Activated B cell treated with CpG ODN at 0.5 μM for 24 hours (primary cell): Measurements from ENCODE around the gene ZFR2. TPM values are rescaled to one million over a fixed set of nuclear protein-coding genes. Genes with fewer than 3 reads are reported as not detected.

Experiments used
- ATAC-seq: fragments of 200-7000 bp; cut with Tn5 transposase; one replicate; pipeline ENCODE4 v1.10.0; 2021; ENCODE audit warnings: low read depth, mild to moderate bottlenecking, moderate library complexity
- CTCF ChIA-PET: fragments of 350-600 bp; sonication (Branson Sonifier 250); formaldehyde crosslinking; loops from one replicate; lab custom pipeline; 2021; ENCODE audit warnings: antibody characterized with exemption; lab: Charles Lee
- POLR2A ChIA-PET: fragments of 350-600 bp; sonication (Branson Sonifier 250); formaldehyde crosslinking; loops from one replicate; lab custom pipeline; 2021; ENCODE audit warnings: antibody characterized with exemption; lab: Charles Lee
- DNase-seq: peaks from one replicate; pipeline ENCODE4 v3.0.0; 2022
- H3K27ac Mint-ChIP-seq: one replicate; pipeline ENCODE4 v1.8.0; 2020; ENCODE audit warnings: mixed read lengths
- H3K27me3 Mint-ChIP-seq: one replicate; pipeline ENCODE4 v1.8.0; 2021; ENCODE audit warnings: mixed read lengths
- H3K36me3 Mint-ChIP-seq: one replicate; pipeline ENCODE4 v1.8.0; 2021; ENCODE audit warnings: low read depth, mixed read lengths
- H3K4me1 Mint-ChIP-seq: one replicate; pipeline ENCODE4 v1.8.0; 2021; ENCODE audit warnings: mixed read lengths
- H3K4me3 Mint-ChIP-seq: one replicate; pipeline ENCODE4 v1.8.0; 2020; ENCODE audit warnings: mild to moderate bottlenecking, mixed read lengths
- H3K9me3 Mint-ChIP-seq: one replicate; pipeline ENCODE4 v1.8.0; 2020; ENCODE audit warnings: mixed read lengths
- intact Hi-C: fragments of 100-400 bp; cut with micrococcal nuclease; formaldehyde crosslinking; loops from one replicate; pipeline ENCODE4 v1.15.1; 2024
- total RNA-seq: library from RNA; stranded (reverse); gene quantifications from 2 replicates; pipeline ENCODE4 v1.2.3, GENCODE V29; 2022
- TF ChIP-seq, protein P1 (sequence below): fragments of 200-600 bp; IDR thresholded peaks from one replicate; pipeline ENCODE4 v1.8.0; 2022; ENCODE audit warnings: antibody characterized with exemption, mild to moderate bottlenecking

ZFR2 gene
- total RNA-seq, 1 donor from 2014 or later: 0.31 TPM

DNA sequence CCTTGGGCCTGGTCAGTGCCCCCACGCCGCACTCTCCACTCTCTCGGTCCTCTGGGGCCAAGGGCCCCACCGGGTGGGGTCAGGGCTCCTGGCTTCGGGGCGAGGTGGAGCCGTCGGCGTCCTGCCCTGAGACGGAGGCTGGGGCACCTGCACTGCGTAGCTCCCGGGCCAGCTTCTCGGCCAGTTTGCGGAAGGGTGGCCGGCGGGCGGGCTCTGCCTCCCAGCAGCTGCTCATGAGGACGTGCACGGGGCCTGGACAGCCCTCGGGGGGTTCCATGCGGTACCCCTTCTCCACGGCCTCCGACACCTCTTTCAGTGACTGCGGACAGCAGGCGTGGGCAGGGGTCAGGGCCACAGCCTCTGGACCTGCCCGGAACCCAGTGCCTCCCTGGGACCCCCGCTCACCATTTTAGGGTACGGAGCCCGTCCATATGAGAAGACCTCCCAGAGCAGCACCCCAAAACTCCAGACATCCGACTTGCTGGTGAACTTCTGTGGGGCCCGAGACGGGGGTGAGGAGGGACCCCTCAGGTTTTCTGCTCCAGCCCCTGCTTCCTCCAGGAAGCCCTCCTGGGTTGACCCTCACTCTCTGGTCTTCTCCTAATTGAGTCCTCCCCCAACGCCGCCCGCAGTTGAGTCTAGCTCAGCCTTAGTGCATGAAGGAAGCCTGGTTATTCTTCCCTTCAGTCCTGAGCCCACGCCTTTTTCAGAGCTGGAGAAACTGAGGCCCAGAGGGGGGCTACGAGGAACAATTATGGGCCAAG, 90.6 kb downstream of the ZFR2 start:
- POLR2A ChIA-PET: interaction anchor here (0.7 to 1.7 kb wide), 2 partner anchors 16 to 70 kb away, joined by 3 to 6 read pairs; partner anchors contain the start of gene MRPL54
- intact Hi-C loops: no loop called here
- Mint-ChIP-seq H3K27me3 (no peaks in the 10 kb centered on the region), H3K36me3 (peaks cover 10% of the 10 kb centered on the region), H3K9me3 (peaks cover 13% of the 10 kb centered on the region), H3K4me1 (no peaks in the 10 kb centered on the region), H3K27ac (no peak overlapping the region), H3K4me3 (no peak overlapping the region)
- DNase-seq: no peak
- CTCF ChIA-PET: no interaction called here
- TF ChIP-seq, protein P1, sequence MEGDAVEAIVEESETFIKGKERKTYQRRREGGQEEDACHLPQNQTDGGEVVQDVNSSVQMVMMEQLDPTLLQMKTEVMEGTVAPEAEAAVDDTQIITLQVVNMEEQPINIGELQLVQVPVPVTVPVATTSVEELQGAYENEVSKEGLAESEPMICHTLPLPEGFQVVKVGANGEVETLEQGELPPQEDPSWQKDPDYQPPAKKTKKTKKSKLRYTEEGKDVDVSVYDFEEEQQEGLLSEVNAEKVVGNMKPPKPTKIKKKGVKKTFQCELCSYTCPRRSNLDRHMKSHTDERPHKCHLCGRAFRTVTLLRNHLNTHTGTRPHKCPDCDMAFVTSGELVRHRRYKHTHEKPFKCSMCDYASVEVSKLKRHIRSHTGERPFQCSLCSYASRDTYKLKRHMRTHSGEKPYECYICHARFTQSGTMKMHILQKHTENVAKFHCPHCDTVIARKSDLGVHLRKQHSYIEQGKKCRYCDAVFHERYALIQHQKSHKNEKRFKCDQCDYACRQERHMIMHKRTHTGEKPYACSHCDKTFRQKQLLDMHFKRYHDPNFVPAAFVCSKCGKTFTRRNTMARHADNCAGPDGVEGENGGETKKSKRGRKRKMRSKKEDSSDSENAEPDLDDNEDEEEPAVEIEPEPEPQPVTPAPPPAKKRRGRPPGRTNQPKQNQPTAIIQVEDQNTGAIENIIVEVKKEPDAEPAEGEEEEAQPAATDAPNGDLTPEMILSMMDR: no peak
- ATAC-seq: no peak

DNA sequence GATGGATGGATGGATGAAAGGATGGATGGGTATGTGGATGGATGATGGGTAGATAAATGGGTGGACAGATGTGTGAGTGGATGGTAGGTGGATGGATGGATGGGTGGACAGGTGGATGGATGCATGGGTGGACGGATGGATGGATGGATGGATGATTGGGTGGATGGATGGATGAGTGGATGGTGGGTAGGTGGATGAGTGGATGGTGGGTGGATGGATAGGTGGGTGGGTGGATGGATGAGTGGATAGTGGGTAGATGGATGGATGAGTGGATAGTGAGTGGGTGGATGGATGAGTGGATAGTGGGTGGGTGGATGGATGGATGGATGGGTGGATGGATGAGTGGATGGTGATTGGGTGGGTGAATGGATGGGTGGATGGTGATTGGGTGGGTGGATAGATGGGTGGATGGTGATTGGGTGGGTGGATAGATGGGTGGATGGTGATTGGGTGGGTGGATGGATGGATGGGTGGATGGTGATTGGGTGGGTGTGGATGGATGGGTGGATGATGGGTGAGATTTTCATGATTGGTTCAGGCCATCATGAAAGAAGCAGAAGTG, 92.3 kb downstream of the ZFR2 start:
- H3K27me3 Mint-ChIP-seq: no peaks in the 10 kb centered on the region
- TF ChIP-seq, protein P1: no peak
- DNase-seq (no peak), ATAC-seq (no peak)
- POLR2A ChIA-PET: no interaction called here
- no peaks in the 10 kb centered on the region for H3K4me1 Mint-ChIP-seq
- H3K4me3 Mint-ChIP-seq: no peak overlapping the region
- peaks cover 4% of the 10 kb centered on the region for H3K9me3 Mint-ChIP-seq
- intact Hi-C loops: no loop called here
- H3K36me3 Mint-ChIP-seq: peaks cover 3% of the 10 kb centered on the region
- no peak overlapping the region for H3K27ac Mint-ChIP-seq
- CTCF ChIA-PET: no interaction called here

GRCh38 chr19:3775831-3776230, 93.0 kb downstream of the ZFR2 start:
- ATAC-seq (no peak), DNase-seq (no peak)
- Mint-ChIP-seq H3K4me3 (no peak overlapping the region), H3K4me1 (no peaks in the 10 kb centered on the region), H3K27me3 (no peaks in the 10 kb centered on the region), H3K27ac (no peak overlapping the region), H3K9me3 (no peaks in the 10 kb centered on the region), H3K36me3 (peaks cover 4% of the 10 kb centered on the region)
- TF ChIP-seq, protein P1: no peak
- intact Hi-C loops: no loop called here
- ChIA-PET CTCF (no interaction called here), POLR2A (no interaction called here)

GRCh38 chr19:3775374-3775711, 93.5 kb downstream of the ZFR2 start:
- POLR2A ChIA-PET: interaction anchor here (1.2 kb wide), 1 partner anchor 13 kb away, joined by 3 read pairs; the partner anchor contains the start of gene MRPL54
- TF ChIP-seq, protein P1: no peak
- ATAC-seq (no peak), DNase-seq (no peak)
- Mint-ChIP-seq H3K4me3 (no peak overlapping the region), H3K27ac (no peak overlapping the region), H3K36me3 (peaks cover 4% of the 10 kb centered on the region), H3K27me3 (no peaks in the 10 kb centered on the region), H3K4me1 (no peaks in the 10 kb centered on the region), H3K9me3 (no peaks in the 10 kb centered on the region)
- intact Hi-C loops: no loop called here
- CTCF ChIA-PET: no interaction called here

GRCh38 chr19:3774621-3775373, 94.0 kb downstream of the ZFR2 start:
- Mint-ChIP-seq H3K36me3 (peaks cover 7% of the 10 kb centered on the region), H3K27me3 (no peaks in the 10 kb centered on the region), H3K4me1 (no peaks in the 10 kb centered on the region), H3K27ac (no peak overlapping the region), H3K4me3 (no peak overlapping the region), H3K9me3 (no peaks in the 10 kb centered on the region)
- no peak for DNase-seq
- TF ChIP-seq, protein P1: no peak
- no peak for ATAC-seq
- POLR2A ChIA-PET: interaction anchor here (1.2 kb wide), 1 partner anchor 12 kb away, joined by 3 read pairs; the partner anchor contains the start of gene MRPL54
- intact Hi-C loops: no loop called here
- CTCF ChIA-PET: no interaction called here
